IMR-90 (cell line): Measurements from ENCODE around the gene ZBTB22. TPM values are rescaled to one million over a fixed set of nuclear protein-coding genes. Genes with fewer than 3 reads are reported as not detected.

ENCODE experiments used
- ATAC-seq: fragments of 200-7000 bp; cut with Tn5 transposase; 2 replicates; pipeline ENCODE4 v1.9.1; 2020; ENCODE audit warnings: low read depth, mild to moderate bottlenecking, moderate library complexity
- BruUV-seq: library from RNA; stranded (reverse); fragments of 400-500 nt; replicated peaks from 2 replicates; lab custom pipeline; 2021; lab: Mats Ljungman, UMichigan
- CTCF ChIA-PET: fragments of 300-600 bp; formaldehyde crosslinking; extraction: SDS; loops from one replicate; lab custom pipeline; 2021; ENCODE audit warnings: antibody characterized with exemption; lab: Yijun Ruan, JAX
- POLR2A ChIA-PET: fragments of 300-600 bp; sonication (Branson Sonifier 250); formaldehyde crosslinking; loops from one replicate; lab custom pipeline; 2022; ENCODE audit warnings: antibody characterized with exemption; ENCODE audit not compliant: unreplicated experiment; lab: Charles Lee
- DNase-seq: peaks from one replicate; pipeline ENCODE4 v3.0.0; 2013
- H2AFZ ChIP-seq: replicated peaks from 2 replicates; pipeline ENCODE3; 2013; ENCODE audit warnings: low read length, mild to moderate bottlenecking; ENCODE audit not compliant: poor library complexity
- H2AK5ac ChIP-seq: 2 replicates; pipeline ENCODE4 v1.6.1; 2013; ENCODE audit warnings: low read depth, low read length, inconsistent platforms
- H2AK9ac ChIP-seq: replicated peaks from 2 replicates; pipeline ENCODE3; 2013; ENCODE audit warnings: mild to moderate bottlenecking, low read depth, low read length, moderate library complexity; ENCODE audit not compliant: poor library complexity
- H2BK120ac ChIP-seq: 2 replicates; pipeline ENCODE4 v1.6.1; 2013; ENCODE audit warnings: low read depth, low read length, inconsistent platforms
- H2BK15ac ChIP-seq: 3 replicates; pipeline ENCODE4 v1.6.1; 2013; ENCODE audit warnings: low read depth, low read length, inconsistent platforms
- H2BK20ac ChIP-seq: 2 replicates; pipeline ENCODE4 v1.6.1; 2013; ENCODE audit warnings: low read depth, mild to moderate bottlenecking, inconsistent platforms, low read length, moderate library complexity
- H2BK5ac ChIP-seq: 2 replicates; pipeline ENCODE4 v1.6.1; 2013; ENCODE audit warnings: mild to moderate bottlenecking, low read depth, low read length, inconsistent platforms; ENCODE audit not compliant: poor library complexity, severe bottlenecking
- H3K14ac ChIP-seq: replicated peaks from 2 replicates; pipeline ENCODE4 v1.6.1; 2013; ENCODE audit warnings: low read depth, low read length, inconsistent platforms
- H3K18ac ChIP-seq: 2 replicates; pipeline ENCODE4 v1.6.1; 2013; ENCODE audit warnings: low read depth, low read length, control low read depth
- H3K23ac ChIP-seq: 2 replicates; pipeline ENCODE4 v1.6.1; 2013; ENCODE audit warnings: low read depth, low read length, inconsistent platforms
- H3K27ac ChIP-seq: 2 replicates; pipeline ENCODE4 v1.5.1; 2013; ENCODE audit warnings: mild to moderate bottlenecking, control low read depth, low read length; ENCODE audit not compliant: insufficient read depth
- H3K27me3 ChIP-seq: 2 replicates; pipeline ENCODE4 v1.6.1; 2013; ENCODE audit warnings: low read length; ENCODE audit not compliant: control insufficient read depth, insufficient read depth
- H3K36me3 ChIP-seq: 2 replicates; pipeline ENCODE4 v1.6.1; 2013; ENCODE audit warnings: low read length, mixed read lengths; ENCODE audit not compliant: control insufficient read depth, insufficient read depth
- H3K4ac ChIP-seq: 2 replicates; pipeline ENCODE4 v1.6.1; 2013; ENCODE audit warnings: low read depth, low read length, inconsistent platforms
- H3K4me1 ChIP-seq: 2 replicates; pipeline ENCODE4 v1.6.1; 2013; ENCODE audit warnings: low read length, mixed read lengths; ENCODE audit not compliant: control insufficient read depth, insufficient read depth
- H3K4me2 ChIP-seq: 2 replicates; pipeline ENCODE4 v1.6.1; 2013; ENCODE audit warnings: low read depth, mild to moderate bottlenecking, control low read depth, low read length, moderate library complexity
- H3K4me3 ChIP-seq: 2 replicates; pipeline ENCODE4 v1.5.1; 2013; ENCODE audit warnings: low read depth, mild to moderate bottlenecking, control low read depth, low read length, moderate library complexity; ENCODE audit not compliant: insufficient read depth
- H3K56ac ChIP-seq: 2 replicates; pipeline ENCODE4 v1.6.1; 2013; ENCODE audit warnings: low read length, inconsistent platforms; ENCODE audit not compliant: insufficient read depth; ENCODE audit errors: extremely low read depth
- H3K79me1 ChIP-seq, 2 experiments: 2 replicates each; pipeline ENCODE4 v1.6.1; 2013; ENCODE audit warnings: low read length in 2 of 2, inconsistent platforms in 1 of 2, low read depth in 1 of 2
- H3K9ac ChIP-seq: 2 replicates; pipeline ENCODE4 v1.6.1; 2013; ENCODE audit warnings: low read depth, low read length, control low read depth
- H3K9me1 ChIP-seq: 2 replicates; pipeline ENCODE4 v1.6.1; 2013; ENCODE audit warnings: low read length, inconsistent platforms; ENCODE audit not compliant: insufficient read depth
- H3K9me3 ChIP-seq: 2 replicates; pipeline ENCODE4 v1.6.1; 2013; ENCODE audit warnings: low read length; ENCODE audit not compliant: control insufficient read depth, insufficient read depth
- H4K20me1 ChIP-seq: 2 replicates; pipeline ENCODE4 v1.6.1; 2013; ENCODE audit warnings: low read length, inconsistent platforms; ENCODE audit not compliant: insufficient read depth
- H4K5ac ChIP-seq: 2 replicates; pipeline ENCODE4 v1.6.1; 2013; ENCODE audit warnings: mild to moderate bottlenecking, low read depth, low read length, control low read depth
- H4K8ac ChIP-seq, 2 experiments: 2 replicates each; pipeline ENCODE4 v1.6.1; 2013; ENCODE audit warnings: low read depth in 2 of 2, low read length in 2 of 2, control low read depth in 1 of 2, inconsistent platforms in 1 of 2
- H4K91ac ChIP-seq: 2 replicates; pipeline ENCODE4 v1.6.1; 2013; ENCODE audit warnings: low read depth, low read length, inconsistent platforms; ENCODE audit not compliant: insufficient read depth
- CEBPB ChIP-seq: IDR thresholded peaks from 2 replicates; pipeline ENCODE4 v1.6.1; 2012; ENCODE audit warnings: low read depth, low read length, improper control_type of control experiment
- FOS ChIP-seq: fragments of 150-350 bp; IDR thresholded peaks from 2 replicates; pipeline ENCODE4 v1.6.1; 2016; ENCODE audit warnings: low read depth, low read length
- MAFK ChIP-seq: IDR thresholded peaks from 2 replicates; pipeline ENCODE4 v1.6.1; 2012; ENCODE audit warnings: low read depth, low read length, improper control_type of control experiment
- MAZ ChIP-seq: IDR thresholded peaks from 2 replicates; pipeline ENCODE4 v1.6.1; 2012; ENCODE audit warnings: low read depth, mild to moderate bottlenecking, low read length, improper control_type of control experiment, moderate library complexity, borderline replicate concordance
- MXI1 ChIP-seq: IDR thresholded peaks from 2 replicates; pipeline ENCODE4 v1.6.1; 2012; ENCODE audit warnings: low read depth, mild to moderate bottlenecking, low read length, moderate library complexity, borderline replicate concordance
- RCOR1 ChIP-seq: IDR thresholded peaks from 2 replicates; pipeline ENCODE4 v1.6.1; 2012; ENCODE audit warnings: mild to moderate bottlenecking, low read length, improper control_type of control experiment; ENCODE audit not compliant: insufficient replicate concordance
- RFX5 ChIP-seq: IDR thresholded peaks from 2 replicates; pipeline ENCODE4 v1.8.0; 2012; ENCODE audit warnings: low read depth, mild to moderate bottlenecking, low read length, moderate library complexity
- WGBS, 2 experiments: methylation state at CpG; one replicate each; pipeline versions ENCODE4 v1.1.5 to v1.1.7; 2013; ENCODE audit warnings: missing lambda C conversion rate in 2 of 2; ENCODE audit not compliant: insufficient read length in 1 of 2; ENCODE audit errors: extremely low coverage in 2 of 2; 5-methylcytosine and 5-hydroxymethylcytosine counted together
- dilution Hi-C: fragments of 300-500 bp; cut with HindIII; formaldehyde crosslinking; loops from one replicate; pipeline ENCODE4 v1.14.3; 2018; ENCODE audit warnings: low sequenced_read_pairs; ENCODE audit not compliant: unreplicated experiment
- in situ Hi-C: fragments of 300-500 bp; cut with MboI; formaldehyde crosslinking; loops from 3 replicates; pipeline ENCODE4 v1.14.3; 2019; ENCODE audit warnings: low sequenced_read_pairs, inconsistent platforms, mixed read lengths
- intact Hi-C: fragments of 100-400 bp; cut with micrococcal nuclease; formaldehyde crosslinking; loops from 2 replicates; pipeline ENCODE4 v1.10.0; 2022
- polyA plus RNA-seq, 3 experiments: library from polyadenylated mRNA; depleted of rRNA; stranded (reverse); fragments of >200 nt; gene quantifications; 2 replicates each; pipeline ENCODE4 v1.2.3, GENCODE V29; 2012; ENCODE audit warnings: low replicate concordance in 1 of 3
- total RNA-seq: library from RNA; depleted of rRNA; stranded (reverse); fragments of >200 nt; gene quantifications from 2 replicates; pipeline ENCODE4 v1.2.3, GENCODE V29; 2012
- TF ChIP-seq, protein P1 (sequence below): fragments of 150-350 bp; IDR thresholded peaks from 2 replicates; pipeline ENCODE4 v1.6.1; 2017; ENCODE audit warnings: mild to moderate bottlenecking, antibody characterized with exemption, low read length, low read depth

Gene ZBTB22
- total and polyA plus RNA-seq, 2 of the 4 experiments (the other 2 are of a cell fraction) = 6.8 to 13.0 TPM

DNA sequence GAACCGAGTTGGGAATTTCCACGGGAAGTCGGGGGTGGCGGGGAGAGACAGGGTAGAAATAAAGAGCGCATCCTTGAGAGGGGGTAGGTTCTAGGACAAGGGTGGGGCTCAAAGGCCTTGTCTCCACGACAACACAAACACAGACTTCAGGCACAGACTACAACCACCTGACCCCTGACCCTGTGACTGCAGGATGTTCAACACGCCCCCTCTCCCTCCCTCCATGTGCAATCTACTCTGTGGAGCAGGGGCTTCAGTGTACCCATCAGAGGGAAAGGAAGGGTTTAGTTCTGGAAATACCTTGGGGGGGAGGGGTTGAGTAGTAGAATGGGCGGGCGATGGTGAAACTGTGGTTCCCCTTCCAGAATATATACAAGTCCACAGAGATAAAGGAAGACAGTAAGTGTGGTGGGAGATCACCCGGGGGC, 3.0 kb downstream of the ZBTB22 start:
- no TSS peak for BruUV-seq

More for the DNA sequence above, 3.0 kb downstream of the ZBTB22 start:
- peak overlapping the region; percentile 97 for H3K27ac ChIP-seq
- H2AK5ac ChIP-seq = peak overlapping the region; percentile 98
- peak overlapping the region; percentile 96 for H2AFZ ChIP-seq
- H3K4me3 ChIP-seq = peak overlapping the region; percentile 64
- no peaks in the 10 kb centered on the region for H3K27me3 ChIP-seq
- H3K79me1 ChIP-seq = peaks cover 29 to 80% of the 10 kb centered on the region in 2 experiments; a peak in 3 of 4 replicates
- ATAC-seq = peak; percentile 4
- H4K20me1 ChIP-seq = peaks cover 17% of the 10 kb centered on the region
- peak overlapping the region; percentile 36 for H4K5ac ChIP-seq
- POLR2A ChIA-PET = no interaction called here
- H4K8ac ChIP-seq = peak overlapping the region; percentile 79 to 96
- H3K9me3 ChIP-seq = no peaks in the 10 kb centered on the region
- H3K36me3 ChIP-seq = peaks cover 13% of the 10 kb centered on the region
- H3K4me2 ChIP-seq = peak overlapping the region; percentile 78
- H2BK15ac ChIP-seq = peak overlapping the region; percentile 53; the same call in 2 of the 3 replicates
- no CpG with 5 or more reads among the region's 10 CpGs for WGBS, 2 experiments
- H2AK9ac ChIP-seq = peak overlapping the region; percentile 99
- H3K56ac ChIP-seq = peak overlapping the region; percentile 94
- peak overlapping the region; percentile 96 for H3K9ac ChIP-seq
- TF ChIP-seq RFX5 (no peak), CEBPB (no peak), FOS (no peak), MXI1 (no peak), MAFK (no peak), MAZ (peak; percentile 26; the same call in 1 of the 2 replicates), RCOR1 (no peak)
- TF ChIP-seq, protein P1, sequence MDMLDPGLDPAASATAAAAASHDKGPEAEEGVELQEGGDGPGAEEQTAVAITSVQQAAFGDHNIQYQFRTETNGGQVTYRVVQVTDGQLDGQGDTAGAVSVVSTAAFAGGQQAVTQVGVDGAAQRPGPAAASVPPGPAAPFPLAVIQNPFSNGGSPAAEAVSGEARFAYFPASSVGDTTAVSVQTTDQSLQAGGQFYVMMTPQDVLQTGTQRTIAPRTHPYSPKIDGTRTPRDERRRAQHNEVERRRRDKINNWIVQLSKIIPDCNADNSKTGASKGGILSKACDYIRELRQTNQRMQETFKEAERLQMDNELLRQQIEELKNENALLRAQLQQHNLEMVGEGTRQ = 0 out of 2 replicates have a peak, but pooled peaks have one; percentile 26
- DNase-seq = peak; percentile 86
- intact Hi-C loops (loop anchor here (5.0 kb wide), 1 partner anchor 103 kb away; the partner anchor contains the start of gene CUTA), dilution Hi-C loops (no loop called here), in situ Hi-C loops (no loop called here)
- H2BK5ac ChIP-seq = peak overlapping the region; percentile 95
- H3K14ac ChIP-seq = peak overlapping the region; percentile 93
- peak overlapping the region; percentile 68 for H2BK20ac ChIP-seq
- peak overlapping the region; percentile 94 for H3K23ac ChIP-seq
- H2BK120ac ChIP-seq = peak overlapping the region; percentile 86
- peak overlapping the region; percentile 92 for H4K91ac ChIP-seq
- peaks cover 20% of the 10 kb centered on the region for H3K4me1 ChIP-seq
- peak overlapping the region; percentile 15 for H3K18ac ChIP-seq
- peaks cover 12% of the 10 kb centered on the region for H3K9me1 ChIP-seq
- H3K4ac ChIP-seq = peak overlapping the region; percentile 98
- CTCF ChIA-PET = no interaction called here
